Activated B cell treated with CpG ODN at 0.5 μM for 24 hours (primary cell): Measurements from ENCODE around the gene CTNNB1. TPM values are rescaled to one million over a fixed set of nuclear protein-coding genes. Genes with fewer than 3 reads are reported as not detected.

Source experiments
- ATAC-seq: fragments of 200-7000 bp; cut with Tn5 transposase; one replicate; pipeline ENCODE4 v1.10.0; 2021; ENCODE audit warnings: low read depth, mild to moderate bottlenecking, moderate library complexity
- CTCF ChIA-PET: fragments of 350-600 bp; sonication (Branson Sonifier 250); formaldehyde crosslinking; loops from one replicate; lab custom pipeline; 2021; ENCODE audit warnings: antibody characterized with exemption; lab: Charles Lee
- POLR2A ChIA-PET: fragments of 350-600 bp; sonication (Branson Sonifier 250); formaldehyde crosslinking; loops from one replicate; lab custom pipeline; 2021; ENCODE audit warnings: antibody characterized with exemption; lab: Charles Lee
- DNase-seq: peaks from one replicate; pipeline ENCODE4 v3.0.0; 2022
- H3K27ac Mint-ChIP-seq: one replicate; pipeline ENCODE4 v1.8.0; 2020; ENCODE audit warnings: mixed read lengths
- H3K27me3 Mint-ChIP-seq: one replicate; pipeline ENCODE4 v1.8.0; 2021; ENCODE audit warnings: mixed read lengths
- H3K36me3 Mint-ChIP-seq: one replicate; pipeline ENCODE4 v1.8.0; 2021; ENCODE audit warnings: low read depth, mixed read lengths
- H3K4me1 Mint-ChIP-seq: one replicate; pipeline ENCODE4 v1.8.0; 2021; ENCODE audit warnings: mixed read lengths
- H3K4me3 Mint-ChIP-seq: one replicate; pipeline ENCODE4 v1.8.0; 2020; ENCODE audit warnings: mild to moderate bottlenecking, mixed read lengths
- H3K9me3 Mint-ChIP-seq: one replicate; pipeline ENCODE4 v1.8.0; 2020; ENCODE audit warnings: mixed read lengths
- CTCF ChIP-seq: fragments of 200-600 bp; IDR thresholded peaks from one replicate; pipeline ENCODE4 v1.8.0; 2022; ENCODE audit warnings: antibody characterized with exemption, mild to moderate bottlenecking
- intact Hi-C: fragments of 100-400 bp; cut with micrococcal nuclease; formaldehyde crosslinking; loops from one replicate; pipeline ENCODE4 v1.15.1; 2024
- total RNA-seq: library from RNA; stranded (reverse); gene quantifications from 2 replicates; pipeline ENCODE4 v1.2.3, GENCODE V29; 2022

CTNNB1 gene
- total RNA-seq, 1 donor from 2014 or later: 164 TPM

- Mint-ChIP-seq H3K9me3 (no peaks in the 10 kb centered on the region), H3K4me3 (no peak overlapping the region), H3K27me3 (no peaks in the 10 kb centered on the region), H3K36me3 (peaks cover 30% of the 10 kb centered on the region), H3K4me1 (peaks cover 62% of the 10 kb centered on the region), H3K27ac (no peak overlapping the region)
- ChIA-PET CTCF (no interaction called here), POLR2A (interaction anchor here (0.6 to 0.9 kb wide), 2 partner anchors 21 to 911 kb away, joined by 3 to 4 read pairs; no protein-coding TSS in a partner anchor)
- DNase-seq: no peak
- ATAC-seq: no peak
- TF ChIP-seq CTCF: no peak
- intact Hi-C loops: no loop called here
These were observed 21.8 kb downstream of the CTNNB1 start for GRCh38 chr3:41220906-41221677.

- ATAC-seq (no peak), DNase-seq (no peak)
- H3K27ac Mint-ChIP-seq: no peak overlapping the region
- H3K27me3 Mint-ChIP-seq: no peaks in the 10 kb centered on the region
- intact Hi-C loops: no loop called here
- no peaks in the 10 kb centered on the region for H3K9me3 Mint-ChIP-seq
- peaks cover 39% of the 10 kb centered on the region for H3K36me3 Mint-ChIP-seq
- no peak for TF ChIP-seq CTCF
- CTCF ChIA-PET: no interaction called here
- POLR2A ChIA-PET: interaction anchor here (1.0 kb wide), 1 partner anchor 23 kb away, joined by 3 read pairs; the partner anchor contains the start of gene CTNNB1
- H3K4me3 Mint-ChIP-seq: no peak overlapping the region
- peaks cover 58% of the 10 kb centered on the region for H3K4me1 Mint-ChIP-seq
These were observed 22.7 kb downstream of the CTNNB1 start for GRCh38 chr3:41222012-41222411.

GRCh38 chr3:41222501-41222900 lies 23.2 kb downstream of the CTNNB1 start:
- ChIA-PET POLR2A (interaction anchor here (1.0 kb wide), 1 partner anchor 24 kb away, joined by 3 read pairs; the partner anchor contains the start of gene CTNNB1), CTCF (no interaction called here)
- Mint-ChIP-seq H3K9me3 (no peaks in the 10 kb centered on the region), H3K36me3 (peaks cover 43% of the 10 kb centered on the region), H3K4me3 (no peak overlapping the region), H3K27me3 (no peaks in the 10 kb centered on the region), H3K27ac (no peak overlapping the region), H3K4me1 (peaks cover 55% of the 10 kb centered on the region)
- ATAC-seq (no peak), DNase-seq (no peak)
- no peak for TF ChIP-seq CTCF
- intact Hi-C loops: no loop called here

- no peak for ATAC-seq
- Mint-ChIP-seq H3K27me3 (no peaks in the 10 kb centered on the region), H3K4me3 (no peak overlapping the region), H3K9me3 (no peaks in the 10 kb centered on the region), H3K4me1 (peaks cover 56% of the 10 kb centered on the region), H3K27ac (no peak overlapping the region), H3K36me3 (peaks cover 49% of the 10 kb centered on the region)
- ChIA-PET POLR2A (interaction anchor here (1.0 to 1.5 kb wide), 2 partner anchors 23 to 24 kb away, joined by 3 to 12 read pairs; partner anchors contain the start of gene CTNNB1), CTCF (no interaction called here)
- no peak for DNase-seq
- intact Hi-C loops: no loop called here
- no peak for TF ChIP-seq CTCF
These were observed 23.8 kb downstream of the CTNNB1 start for GRCh38 chr3:41223078-41223477.

- DNase-seq (no peak), ATAC-seq (no peak)
- intact Hi-C loops: no loop called here
- Mint-ChIP-seq H3K36me3 (peaks cover 55% of the 10 kb centered on the region), H3K27ac (no peak overlapping the region), H3K9me3 (no peaks in the 10 kb centered on the region), H3K4me1 (peaks cover 58% of the 10 kb centered on the region), H3K27me3 (no peaks in the 10 kb centered on the region), H3K4me3 (no peak overlapping the region)
- TF ChIP-seq CTCF: no peak
- ChIA-PET CTCF (no interaction called here), POLR2A (interaction anchor here (1.5 kb wide), 1 partner anchor 24 kb away, joined by 12 read pairs; the partner anchor contains the start of gene CTNNB1)
These were observed 24.4 kb downstream of the CTNNB1 start for GRCh38 chr3:41223691-41224090.
